ENCODE results near the gene MANF.
"Not testable (repeated sequence)": the region's sequence is repeated elsewhere in the genome, so short reads cannot be mapped to it uniquely, and the experiment has no call there.

Gene MANF

DNA sequence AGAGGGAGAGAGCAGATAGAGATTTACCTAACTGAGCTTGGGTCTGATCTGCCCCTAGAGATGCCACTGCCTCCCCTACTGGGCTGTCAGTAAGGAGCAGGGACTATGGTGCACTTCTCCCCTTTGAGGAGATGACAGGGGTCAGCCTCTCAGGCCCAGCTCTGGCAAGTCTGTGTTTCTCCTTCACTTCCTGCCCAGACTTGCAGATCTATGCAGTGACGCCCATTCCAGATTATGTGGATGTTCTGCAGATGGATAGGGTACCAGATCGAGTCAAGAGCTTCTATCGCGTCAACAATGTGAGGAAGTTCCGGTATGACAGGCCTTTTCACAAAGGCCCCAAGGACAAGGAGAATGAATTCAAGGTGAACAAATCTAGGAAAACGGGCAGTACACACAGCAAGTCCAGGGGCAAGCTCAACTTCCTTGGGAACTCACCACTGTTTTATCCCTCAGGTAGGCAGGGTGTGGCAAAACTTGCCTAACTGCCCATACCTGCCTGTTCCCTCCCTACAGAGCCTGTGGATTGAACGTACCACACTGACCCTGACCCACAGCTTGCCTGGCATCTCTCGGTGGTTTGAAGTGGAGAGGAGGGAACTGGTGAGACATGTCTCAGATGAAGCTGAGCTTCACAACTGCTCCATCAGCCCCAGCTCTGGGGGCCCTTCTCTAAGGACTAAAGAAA lies 29.1 kb upstream of the MANF start:
- no peak for TF ChIP-seq CTCF (IDR thresholded peaks at IDR 0.05; ENCODE audit: low read length, missing control alignments)
- DNase-seq (ENCODE audit: low read depth), result no peak
- H3K4me3 ChIP-seq (replicated peaks; ENCODE audit: low read depth, low read length), result no peak overlapping the region

DNA sequence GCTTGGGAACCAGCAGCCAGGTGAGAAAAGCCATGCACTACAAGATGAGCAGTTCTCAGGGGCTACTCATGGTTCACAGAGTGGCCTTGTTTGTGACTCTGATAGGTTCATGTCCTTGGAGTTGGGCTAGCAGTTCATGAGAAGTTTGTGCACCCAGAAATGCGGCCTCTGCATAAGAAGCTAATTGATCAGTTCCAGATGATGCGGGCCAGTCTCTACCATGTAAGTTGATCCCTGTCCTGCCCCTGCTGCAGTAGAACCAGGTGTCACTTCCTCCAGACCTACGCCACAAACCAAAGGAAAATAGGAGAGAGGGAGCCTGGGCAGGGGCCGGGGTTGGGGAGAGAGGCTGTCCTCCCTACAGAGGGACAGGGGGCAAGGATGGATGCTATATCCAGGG lies 27.2 kb upstream of the MANF start:
- no peak for TF ChIP-seq CTCF (IDR thresholded peaks at IDR 0.05; ENCODE audit: low read length, missing control alignments)
- DNase-seq (ENCODE audit: low read depth), result no peak
- no peak overlapping the region for H3K4me3 ChIP-seq (replicated peaks; ENCODE audit: low read depth, low read length)

DNA sequence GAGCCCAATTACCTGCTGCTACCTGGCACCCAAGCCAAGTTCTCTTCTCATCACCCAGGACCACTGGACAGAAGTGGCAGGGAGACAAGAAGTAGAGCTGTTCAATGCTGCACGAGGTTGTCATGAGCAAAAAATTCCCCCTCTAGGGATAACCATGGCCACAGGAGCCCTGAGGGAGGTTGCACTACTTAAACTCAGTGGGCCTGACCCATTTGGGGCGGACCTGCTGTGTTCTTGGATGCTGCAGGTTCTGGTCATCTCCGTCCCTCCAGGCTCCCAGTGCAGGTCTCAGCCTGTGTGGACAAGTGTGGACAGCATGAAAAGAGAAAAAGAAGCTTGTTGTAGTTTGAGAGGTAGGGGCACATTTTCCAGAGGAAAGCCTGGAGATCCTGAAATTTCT lies 26.1 kb upstream of the MANF start:
- no peak for DNase-seq (ENCODE audit: low read depth)
- no peak overlapping the region for H3K4me3 ChIP-seq (replicated peaks; ENCODE audit: low read depth, low read length)
- TF ChIP-seq CTCF (IDR thresholded peaks at IDR 0.05; ENCODE audit: low read length, missing control alignments), result no peak

GRCh38 chr3:51360806-51361205 lies 24.3 kb upstream of the MANF start:
- no peak for TF ChIP-seq CTCF (IDR thresholded peaks at IDR 0.05; ENCODE audit: low read length, missing control alignments)
- H3K4me3 ChIP-seq (replicated peaks; ENCODE audit: low read depth, low read length), result no peak overlapping the region
- DNase-seq (ENCODE audit: low read depth), result no peak

DNA sequence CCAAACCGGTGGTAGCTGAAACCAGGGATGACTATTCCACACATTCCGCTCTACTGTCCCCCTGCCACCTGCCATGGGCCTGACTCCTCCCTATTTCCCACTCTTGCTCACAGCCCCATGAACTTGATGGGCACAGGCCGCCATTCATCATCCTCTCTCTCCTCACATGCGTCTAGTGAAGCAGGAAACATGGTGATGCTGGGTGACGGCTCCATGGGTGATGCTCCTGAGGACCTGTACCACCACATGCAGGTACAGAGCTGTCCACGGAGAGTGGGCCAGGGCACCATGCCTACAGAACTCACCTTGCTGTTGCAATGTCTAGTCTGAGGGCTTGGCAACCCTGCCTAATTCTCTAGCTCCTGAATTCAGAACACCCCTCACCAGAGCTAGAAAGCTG lies 23.3 kb upstream of the MANF start:
- TF ChIP-seq CTCF (IDR thresholded peaks at IDR 0.05; ENCODE audit: low read length, missing control alignments), result no peak
- no peak for DNase-seq (ENCODE audit: low read depth)
- no peak overlapping the region for H3K4me3 ChIP-seq (replicated peaks; ENCODE audit: low read depth, low read length)

DNA sequence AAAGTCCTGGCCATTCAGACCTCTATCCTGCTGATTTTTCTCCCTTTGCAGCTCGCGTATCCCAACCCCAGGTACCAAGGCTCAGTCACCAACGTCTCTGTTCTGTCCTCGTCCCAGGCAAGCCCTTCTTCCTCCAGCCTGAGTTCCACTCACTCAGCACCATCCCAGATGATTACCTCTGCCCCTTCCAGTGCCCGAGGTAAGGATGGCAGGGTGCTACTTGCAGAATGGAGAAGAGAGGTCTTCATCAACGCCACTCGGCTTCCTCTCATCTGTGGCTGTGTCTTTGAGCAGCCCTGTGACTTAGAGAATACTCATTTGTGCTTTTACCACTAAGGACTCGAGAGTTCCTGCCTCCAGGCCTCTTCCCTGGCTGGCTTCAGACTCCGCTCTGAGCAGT lies 22.6 kb upstream of the MANF start:
- DNase-seq (ENCODE audit: low read depth), result no peak
- TF ChIP-seq CTCF (IDR thresholded peaks at IDR 0.05; ENCODE audit: low read length, missing control alignments), result no peak
- no peak overlapping the region for H3K4me3 ChIP-seq (replicated peaks; ENCODE audit: low read depth, low read length)

DNA sequence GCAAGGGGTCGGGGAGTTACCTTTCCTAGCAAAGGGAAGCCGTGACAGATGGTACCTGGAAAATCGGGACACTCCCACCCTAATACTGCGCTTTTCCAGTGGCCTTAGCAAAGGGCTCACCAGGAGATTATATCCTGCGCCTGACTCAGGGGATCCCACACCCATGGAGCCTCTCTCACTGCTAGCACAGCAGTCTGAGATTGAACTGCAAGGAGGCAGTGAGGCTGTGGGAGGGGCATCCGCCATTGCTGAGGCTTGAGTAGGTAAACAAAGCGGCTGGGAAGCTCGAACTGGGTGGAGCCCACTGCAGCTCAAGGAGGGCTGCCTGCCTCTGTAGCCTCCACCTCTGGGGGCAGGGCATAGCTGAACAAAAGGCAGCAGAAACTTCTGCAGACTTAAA lies 16.8 kb upstream of the MANF start:
- H3K4me3 ChIP-seq (replicated peaks; ENCODE audit: low read depth, low read length); DNase-seq (ENCODE audit: low read depth): not testable (repeated sequence)
